RKO (cell line): ENCODE data around the gene ESR1.

Source experiments
- DNase-seq: peaks from one replicate; pipeline ENCODE4 v3.0.0-alpha.2; 2016; ENCODE audit warnings: low spot score

The ESR1 gene

DNA sequence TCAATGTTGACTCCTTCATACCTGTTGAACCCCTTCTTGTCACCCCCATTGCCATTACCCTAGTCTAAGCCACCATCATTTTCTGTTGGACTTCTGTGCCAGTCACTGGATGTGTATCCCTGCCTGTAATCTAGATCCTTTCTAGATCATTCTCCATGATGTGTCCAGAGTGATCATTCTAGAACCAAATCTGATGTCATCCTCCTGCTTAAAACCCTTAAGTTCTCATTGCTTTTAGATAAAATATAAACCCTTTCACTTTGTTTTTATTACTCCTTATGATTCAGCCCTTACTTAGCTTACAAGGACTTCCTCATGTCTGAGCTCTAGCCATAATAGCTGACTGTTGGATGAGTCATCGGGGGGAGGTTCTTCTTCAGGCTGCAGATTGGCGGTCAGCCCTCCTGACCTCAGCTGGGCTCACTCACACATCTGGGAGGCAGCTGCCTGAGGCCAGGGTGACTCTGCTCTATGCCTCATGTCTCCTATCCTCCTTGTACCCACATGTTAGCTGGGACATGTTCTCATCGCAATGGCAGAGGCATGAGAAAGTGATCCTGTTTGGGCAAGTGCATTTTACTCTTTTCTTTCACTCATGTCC lies 287.6 kb downstream of the ESR1 start:
- peak; percentile 94 for DNase-seq

DNA sequence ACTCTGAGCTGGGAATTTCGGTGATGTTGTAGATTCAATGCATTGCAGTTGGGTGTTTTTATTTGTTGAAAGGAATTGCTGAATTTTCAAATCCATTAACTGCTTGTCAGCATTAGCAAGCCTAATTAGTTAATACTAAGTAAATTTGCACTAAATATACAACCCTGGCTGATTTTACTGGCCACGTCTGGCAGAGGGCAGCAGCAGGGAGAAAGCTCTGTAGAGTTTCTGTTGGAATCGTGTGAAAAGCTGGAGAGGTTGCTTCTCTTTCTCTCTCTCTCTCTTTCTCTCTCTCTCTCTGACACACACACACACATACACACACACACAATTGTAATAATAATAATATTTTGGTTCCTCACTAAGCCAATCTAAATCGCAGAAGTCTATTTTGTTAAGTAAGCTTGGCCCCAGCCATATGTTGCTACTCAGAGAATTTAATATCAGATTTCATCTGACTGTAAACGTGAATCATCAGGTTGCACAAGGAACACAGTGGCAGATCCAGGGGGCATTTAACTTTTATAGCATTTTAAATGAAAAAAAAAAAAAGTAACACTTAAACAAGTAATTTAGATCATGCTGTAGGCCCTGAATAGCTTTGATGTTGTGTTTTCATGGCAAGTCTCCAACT lies 289.5 kb downstream of the ESR1 start:
- DNase-seq = no peak

DNA sequence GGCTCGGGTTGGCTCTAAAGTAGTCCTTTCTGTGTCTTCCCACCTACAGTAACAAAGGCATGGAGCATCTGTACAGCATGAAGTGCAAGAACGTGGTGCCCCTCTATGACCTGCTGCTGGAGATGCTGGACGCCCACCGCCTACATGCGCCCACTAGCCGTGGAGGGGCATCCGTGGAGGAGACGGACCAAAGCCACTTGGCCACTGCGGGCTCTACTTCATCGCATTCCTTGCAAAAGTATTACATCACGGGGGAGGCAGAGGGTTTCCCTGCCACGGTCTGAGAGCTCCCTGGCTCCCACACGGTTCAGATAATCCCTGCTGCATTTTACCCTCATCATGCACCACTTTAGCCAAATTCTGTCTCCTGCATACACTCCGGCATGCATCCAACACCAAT lies 291.2 kb downstream of the ESR1 start:
- no peak for DNase-seq

DNA sequence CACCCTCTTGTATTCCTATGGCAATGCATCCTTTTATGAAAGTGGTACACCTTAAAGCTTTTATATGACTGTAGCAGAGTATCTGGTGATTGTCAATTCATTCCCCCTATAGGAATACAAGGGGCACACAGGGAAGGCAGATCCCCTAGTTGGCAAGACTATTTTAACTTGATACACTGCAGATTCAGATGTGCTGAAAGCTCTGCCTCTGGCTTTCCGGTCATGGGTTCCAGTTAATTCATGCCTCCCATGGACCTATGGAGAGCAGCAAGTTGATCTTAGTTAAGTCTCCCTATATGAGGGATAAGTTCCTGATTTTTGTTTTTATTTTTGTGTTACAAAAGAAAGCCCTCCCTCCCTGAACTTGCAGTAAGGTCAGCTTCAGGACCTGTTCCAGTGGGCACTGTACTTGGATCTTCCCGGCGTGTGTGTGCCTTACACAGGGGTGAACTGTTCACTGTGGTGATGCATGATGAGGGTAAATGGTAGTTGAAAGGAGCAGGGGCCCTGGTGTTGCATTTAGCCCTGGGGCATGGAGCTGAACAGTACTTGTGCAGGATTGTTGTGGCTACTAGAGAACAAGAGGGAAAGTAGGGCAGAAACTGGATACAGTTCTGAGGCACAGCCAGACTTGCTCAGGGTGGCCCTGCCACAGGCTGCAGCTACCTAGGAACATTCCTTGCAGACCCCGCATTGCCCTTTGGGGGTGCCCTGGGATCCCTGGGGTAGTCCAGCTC lies 292.1 kb downstream of the ESR1 start:
- DNase-seq = no peak

DNA sequence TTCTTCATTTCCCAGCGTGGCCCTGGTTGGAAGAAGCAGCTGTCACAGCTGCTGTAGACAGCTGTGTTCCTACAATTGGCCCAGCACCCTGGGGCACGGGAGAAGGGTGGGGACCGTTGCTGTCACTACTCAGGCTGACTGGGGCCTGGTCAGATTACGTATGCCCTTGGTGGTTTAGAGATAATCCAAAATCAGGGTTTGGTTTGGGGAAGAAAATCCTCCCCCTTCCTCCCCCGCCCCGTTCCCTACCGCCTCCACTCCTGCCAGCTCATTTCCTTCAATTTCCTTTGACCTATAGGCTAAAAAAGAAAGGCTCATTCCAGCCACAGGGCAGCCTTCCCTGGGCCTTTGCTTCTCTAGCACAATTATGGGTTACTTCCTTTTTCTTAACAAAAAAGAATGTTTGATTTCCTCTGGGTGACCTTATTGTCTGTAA lies 292.7 kb downstream of the ESR1 start:
- DNase-seq = peak; percentile 31

DNA sequence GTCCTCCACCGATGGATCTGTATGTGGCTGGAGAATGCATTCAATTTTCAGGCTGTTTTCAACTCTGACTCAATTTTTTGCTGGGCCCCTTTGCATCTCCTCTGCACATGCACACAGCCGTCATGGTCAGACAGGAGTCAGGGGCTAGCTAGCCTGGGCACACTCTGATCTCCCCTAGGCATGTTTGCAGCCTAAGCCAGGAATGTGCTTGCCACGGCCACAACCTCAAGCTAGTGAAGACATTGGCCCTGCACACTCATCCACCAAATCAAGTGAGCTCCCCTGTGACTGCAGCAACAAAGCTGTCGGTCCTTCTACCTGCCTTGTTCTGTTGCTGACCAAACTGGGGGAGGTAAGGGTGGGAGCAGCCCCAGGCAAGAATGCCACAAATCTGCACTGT lies 300.5 kb downstream of the ESR1 start:
- no peak for DNase-seq

DNA sequence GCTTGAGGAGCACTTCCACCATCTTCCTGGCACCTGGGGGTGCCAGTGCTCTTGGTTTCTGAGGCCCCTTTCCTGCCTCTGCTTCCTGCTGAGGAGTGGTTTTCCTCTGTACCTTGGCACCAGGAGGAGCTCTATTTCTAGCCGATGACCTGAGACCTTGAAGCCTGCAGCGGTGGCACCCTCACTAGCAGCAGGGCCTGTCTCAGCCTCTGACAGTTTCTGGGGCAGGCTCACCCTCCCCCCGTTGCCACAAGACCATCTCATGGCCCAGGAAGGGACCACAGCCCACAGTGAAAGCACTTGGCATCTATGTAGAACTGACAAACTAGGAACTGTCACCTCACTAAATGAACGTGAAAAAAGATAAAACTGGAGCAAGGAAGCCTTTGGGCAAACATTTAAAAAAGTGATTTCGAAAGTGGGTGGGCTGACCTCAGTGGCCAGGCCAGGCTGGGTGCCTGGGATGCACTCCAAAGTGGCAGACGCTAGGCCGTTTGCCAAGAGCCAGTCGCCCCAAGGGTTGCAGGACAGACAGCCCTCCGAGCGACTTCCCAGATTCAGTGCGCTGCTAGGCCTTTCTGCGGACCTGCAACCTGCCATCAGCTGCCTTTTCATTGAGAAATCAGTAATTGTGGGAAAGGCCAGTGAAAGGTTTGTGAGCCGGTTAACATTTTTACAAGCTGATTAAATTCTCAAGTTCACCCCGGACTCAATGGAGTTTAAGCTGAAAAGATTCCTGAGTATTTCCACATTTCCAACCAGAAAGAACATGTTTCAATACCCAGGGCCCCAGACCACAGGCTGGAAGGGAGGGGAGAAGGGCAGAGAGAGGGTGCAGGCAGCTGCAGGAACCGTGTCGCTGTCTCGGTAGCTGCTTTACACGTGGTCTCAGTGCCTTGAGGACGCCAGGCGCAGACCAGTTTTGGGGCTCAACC lies 303.7 kb downstream of the ESR1 start:
- DNase-seq = no peak

DNA sequence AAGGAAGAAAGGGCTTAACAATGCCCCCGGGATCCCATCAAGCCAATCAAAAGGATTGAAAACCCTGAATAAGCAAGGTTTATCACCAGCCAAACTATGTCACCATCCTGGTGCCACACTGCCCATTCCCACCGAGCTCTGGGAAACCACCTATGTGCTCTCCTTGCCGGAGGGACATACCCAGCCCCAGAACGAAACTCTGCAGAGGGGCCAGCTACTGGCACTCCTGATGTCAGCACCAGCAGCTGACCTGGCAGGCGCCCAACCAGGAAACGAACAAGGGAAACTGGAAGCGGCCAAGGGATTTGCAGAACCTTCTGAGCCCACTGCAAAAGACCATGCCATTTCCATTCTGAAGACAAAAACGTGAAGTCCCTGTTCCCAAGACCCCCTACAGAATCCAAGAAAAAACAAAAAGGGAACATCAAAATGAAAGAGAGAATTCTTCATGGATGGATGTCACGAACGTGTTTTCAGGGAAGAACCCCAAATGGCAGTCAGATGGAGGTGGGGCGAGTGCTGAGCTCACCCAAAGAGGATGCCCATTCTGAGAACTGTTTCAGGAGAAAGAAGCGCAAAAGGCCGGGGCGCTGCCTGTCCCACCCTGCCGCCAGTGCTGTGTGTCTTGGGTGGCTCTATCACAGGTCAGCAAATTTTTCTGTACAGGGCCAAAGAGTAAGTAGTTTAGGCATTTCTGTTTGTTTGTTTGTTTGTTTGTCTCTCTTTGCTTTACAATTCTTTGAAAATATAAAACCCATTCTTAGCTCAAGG lies 305.2 kb downstream of the ESR1 start:
- no peak for DNase-seq

DNA sequence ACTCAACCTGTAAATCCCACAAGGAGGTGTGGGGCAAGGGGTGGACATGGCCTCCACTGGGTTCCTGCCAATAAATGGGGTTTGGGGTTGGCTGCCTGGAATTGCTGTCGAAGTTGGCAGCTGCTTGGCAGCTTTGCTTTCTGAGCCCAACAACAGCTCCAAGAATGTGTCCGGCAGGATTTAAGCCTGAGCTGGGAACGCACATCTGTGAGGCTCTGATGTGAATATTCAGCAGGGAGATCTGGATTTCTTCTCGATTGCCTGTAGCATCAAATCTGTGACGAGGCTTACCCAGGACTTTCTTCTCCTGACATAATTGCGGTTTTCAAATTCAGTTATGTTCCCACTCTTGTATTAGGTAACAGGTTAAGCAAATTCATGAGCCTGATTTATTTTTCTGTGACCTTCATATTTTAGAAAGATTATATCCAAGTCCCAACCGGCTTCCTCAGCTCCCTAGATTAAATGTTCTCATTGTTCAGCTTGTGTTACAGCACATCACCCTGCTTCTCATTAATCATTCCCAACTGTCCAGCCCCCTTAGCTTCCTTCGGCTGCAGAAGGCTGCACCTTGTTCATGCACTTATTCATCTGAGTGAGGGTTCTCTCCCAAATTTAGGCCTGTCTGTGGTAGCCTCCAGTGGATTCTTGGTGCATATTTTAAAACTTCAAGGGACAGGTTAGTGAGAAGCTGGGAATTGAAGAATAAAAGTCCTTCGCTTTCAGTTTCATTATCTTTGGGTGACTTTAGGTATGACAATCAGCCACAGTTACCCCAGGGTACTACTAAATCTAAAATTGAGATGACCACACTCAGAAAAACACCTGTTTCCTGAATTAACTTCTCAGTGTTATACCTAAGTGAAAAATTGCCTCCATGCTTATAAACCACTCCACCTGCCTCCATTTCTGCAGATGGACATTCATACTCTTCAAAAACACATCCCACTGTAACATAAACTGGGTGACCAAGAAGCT lies 310.0 kb downstream of the ESR1 start:
- DNase-seq = no peak

DNA sequence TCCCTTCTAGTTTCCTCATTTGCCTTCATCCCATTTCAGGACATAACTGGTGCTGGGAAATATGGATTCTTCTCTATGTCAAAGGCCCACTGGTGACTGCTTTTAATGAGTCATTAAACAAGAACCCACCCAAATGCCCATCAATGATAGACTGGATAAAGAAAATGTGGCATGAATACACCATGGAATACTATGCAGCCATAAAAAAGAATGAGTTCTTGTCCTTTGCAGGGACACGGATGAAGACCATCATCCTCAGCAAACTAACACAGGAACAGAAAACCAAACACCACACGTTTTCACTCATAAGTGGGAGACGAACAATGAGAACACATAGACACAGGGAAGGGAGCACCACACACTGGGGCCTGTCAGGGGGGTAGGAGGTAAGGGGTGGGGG lies 310.7 kb downstream of the ESR1 start:
- no peak for DNase-seq

DNA sequence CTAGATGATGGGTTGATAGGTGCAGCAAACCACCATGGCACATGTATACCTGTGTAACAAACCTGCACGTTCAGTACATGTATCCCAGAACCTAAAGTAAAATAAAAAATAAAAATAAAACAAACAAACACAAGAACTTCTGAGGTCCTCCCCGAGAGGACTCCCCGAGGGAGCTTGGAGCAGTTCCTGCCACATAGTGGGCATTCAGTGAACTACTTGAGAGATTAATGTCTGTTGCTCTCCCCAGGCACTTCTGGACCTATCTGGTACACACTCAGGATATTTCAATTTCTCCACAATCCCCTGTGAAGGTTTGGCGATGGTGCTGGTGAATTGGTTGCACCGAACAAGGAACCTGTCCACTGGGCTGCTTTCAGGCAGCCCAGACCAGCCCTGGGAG lies 311.2 kb downstream of the ESR1 start:
- no peak for DNase-seq

DNA sequence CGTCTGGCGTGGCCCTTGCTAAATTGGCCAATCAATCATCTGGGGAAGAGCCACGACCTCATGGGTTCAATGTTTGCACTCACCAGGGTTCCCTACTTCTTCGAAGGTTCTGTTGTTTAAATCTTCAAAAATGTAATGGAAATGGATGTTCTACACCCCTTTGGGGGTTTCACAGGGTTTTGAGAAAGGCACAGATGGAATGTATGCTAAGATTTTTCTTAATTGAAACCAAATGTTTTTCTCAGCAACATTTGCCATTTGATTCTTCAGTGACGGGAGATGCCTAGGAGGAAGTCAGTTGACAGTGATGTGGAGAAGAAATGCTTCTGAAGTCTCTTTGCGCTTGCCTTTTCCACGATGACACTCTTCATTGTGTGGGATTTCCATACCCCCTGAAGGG lies 312.3 kb downstream of the ESR1 start:
- DNase-seq = no peak

DNA sequence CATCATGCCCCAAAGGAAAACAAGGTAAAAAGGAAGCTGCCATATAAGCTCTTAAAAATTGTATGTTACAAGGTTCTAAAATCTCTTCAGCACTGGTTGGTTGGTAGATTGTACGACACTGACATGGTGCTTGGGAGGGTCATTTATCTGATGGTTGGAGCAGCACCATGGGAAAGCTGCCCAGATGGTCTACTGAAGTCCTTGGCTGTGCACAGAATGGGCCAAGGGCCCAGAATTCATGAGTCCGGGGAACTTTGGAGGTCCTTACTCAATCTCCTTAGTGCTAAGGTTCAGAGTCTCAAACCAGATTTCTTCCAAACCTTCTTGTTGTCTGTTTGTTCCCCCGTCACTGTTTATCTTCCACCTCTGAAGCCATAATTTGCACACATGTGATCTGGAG lies 314.4 kb downstream of the ESR1 start:
- DNase-seq = no peak

DNA sequence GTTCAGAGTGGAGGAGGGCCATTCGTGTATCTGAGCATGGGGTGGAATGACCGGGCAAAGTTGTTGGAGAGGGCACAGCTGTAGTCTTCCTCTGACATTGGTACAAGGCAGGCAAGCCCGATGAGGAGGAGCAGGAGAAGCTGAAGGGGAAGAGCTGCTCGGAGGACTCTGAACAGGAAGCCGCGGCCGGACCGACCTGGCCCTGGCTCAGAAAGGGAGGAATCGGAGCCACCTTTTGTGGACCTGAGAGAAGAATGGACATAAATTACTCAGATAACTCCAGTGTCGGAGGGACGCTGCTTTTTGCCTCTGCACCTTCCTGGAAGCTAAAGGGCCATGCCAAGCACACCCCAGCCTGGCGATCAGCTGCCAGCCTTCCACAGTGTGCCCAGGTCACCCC lies 315.0 kb downstream of the ESR1 start:
- DNase-seq = no peak

DNA sequence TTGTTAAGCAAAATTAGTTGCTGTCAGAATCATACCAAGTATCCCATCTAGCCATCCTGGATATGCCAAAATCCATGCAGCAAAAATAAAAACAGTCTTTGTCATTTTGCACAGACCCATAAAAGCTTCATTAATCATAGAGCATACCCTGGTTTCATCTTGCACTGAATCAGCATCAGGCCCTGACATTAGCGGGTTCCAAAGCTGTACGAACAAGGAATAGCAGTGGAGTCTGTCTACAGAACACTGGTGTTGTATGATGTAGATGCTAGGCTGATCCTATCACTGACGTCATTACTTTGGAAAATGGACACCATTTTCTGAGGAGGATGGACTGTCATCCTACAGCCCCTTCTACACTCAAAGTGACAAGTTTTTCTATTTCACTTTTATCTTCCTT lies 315.6 kb downstream of the ESR1 start:
- no peak for DNase-seq

DNA sequence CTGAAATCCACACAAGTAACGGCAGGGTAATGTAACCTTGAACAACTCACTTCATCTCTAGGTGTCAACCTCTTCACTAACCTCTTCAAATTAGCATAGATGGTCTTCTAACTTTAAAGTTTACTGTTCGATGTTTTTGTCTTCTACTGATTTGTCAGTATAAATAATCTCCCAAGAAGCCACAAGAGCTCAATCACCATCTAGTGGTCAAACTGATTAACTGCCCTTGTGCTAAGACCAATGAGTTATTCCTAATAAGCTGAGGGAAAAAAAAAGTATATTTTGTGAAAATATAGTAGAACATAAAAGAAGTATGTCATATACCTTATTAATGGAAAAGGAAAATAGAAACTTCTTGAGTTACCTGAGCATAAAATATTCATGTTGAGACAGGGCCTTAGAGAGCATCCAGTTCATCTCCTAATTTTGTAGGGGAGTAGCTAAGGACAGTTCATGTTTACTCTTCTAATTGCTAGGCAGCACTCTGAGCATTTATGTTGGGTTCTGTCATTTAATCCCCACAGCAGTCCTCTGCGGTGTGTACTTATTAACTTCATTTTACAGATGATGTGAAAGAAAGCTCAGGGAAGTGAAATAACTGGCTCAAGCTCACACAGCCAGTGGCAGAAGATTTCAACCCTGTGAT lies 317.1 kb downstream of the ESR1 start:
- peak; percentile 72 for DNase-seq

DNA sequence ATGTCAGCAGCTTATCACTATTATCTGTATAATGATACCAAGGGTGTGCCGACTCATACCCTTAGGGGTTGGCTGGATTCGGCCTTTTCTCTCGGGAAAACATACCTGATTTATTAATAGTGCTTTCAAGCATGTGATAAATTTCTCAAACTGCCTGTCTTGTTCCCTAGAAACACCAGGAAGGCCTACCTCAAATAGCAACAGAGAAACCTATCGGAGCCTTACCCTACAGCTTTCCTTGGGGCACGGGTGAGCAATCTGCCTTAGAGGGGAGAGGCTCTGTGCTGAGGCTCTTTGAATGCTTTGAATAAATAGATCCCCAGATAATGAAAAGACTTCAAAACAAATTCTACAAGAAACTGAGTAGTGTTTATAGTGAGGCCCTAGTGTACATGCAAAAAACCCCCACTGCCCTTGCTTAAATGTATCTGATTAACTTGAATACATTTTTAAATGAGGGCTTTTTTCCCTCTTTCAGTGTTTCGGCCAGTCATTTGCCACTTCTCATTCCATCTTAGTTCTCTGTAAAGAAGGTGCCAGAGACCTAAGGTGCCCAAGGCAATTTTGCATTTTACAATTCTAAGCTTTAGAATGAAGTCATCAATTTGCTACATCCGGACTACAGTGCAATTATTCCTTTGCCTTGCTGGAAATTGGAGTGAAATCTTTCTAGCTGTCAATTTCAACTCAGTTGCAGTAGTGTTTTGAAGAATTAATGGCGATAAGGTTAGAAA lies 320.1 kb downstream of the ESR1 start:
- no peak for DNase-seq

DNA sequence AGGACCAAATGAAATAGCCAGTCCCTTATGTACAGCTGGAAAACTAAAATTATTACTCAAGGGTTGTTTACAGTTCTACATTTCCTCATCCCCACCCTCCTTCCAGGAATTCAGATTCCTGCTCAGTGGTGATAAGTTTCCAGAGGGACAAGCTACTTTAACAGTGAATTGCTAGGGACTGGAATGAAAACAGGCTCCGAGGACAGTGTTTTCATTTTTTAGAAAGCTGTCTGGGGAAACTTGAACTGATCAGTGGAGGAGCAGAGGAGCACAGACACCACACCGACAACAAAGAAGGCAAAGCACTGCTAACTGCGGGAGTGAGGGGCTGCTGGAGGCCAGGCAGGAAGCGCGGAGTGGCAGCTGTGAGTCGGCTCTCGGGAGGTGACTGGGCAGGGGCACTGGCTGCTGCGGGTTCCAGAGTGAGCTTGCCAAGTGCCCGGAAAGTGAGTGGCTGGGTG lies 322.2 kb downstream of the ESR1 start:
- no peak for DNase-seq

DNA sequence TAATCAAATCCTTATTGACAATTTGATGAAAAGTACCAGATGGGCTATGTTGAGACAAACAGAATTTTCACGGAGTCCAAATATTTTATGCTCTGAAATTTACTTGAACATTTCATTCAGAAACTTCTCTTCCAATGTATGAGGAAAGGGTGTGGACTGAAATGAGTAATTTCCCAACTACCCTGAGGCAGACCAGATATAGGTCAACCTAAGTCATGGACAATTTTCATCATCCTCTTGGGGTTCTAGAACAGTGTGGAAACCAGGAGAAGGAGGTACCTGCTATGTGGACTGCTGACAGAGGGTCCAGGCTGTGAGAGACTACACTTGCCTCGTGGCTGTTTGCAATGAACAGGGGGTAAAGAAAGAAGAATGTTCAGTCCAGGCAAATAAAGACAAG lies 323.0 kb downstream of the ESR1 start:
- no peak for DNase-seq
